ENCODE data around the gene MUSK.

DNA sequence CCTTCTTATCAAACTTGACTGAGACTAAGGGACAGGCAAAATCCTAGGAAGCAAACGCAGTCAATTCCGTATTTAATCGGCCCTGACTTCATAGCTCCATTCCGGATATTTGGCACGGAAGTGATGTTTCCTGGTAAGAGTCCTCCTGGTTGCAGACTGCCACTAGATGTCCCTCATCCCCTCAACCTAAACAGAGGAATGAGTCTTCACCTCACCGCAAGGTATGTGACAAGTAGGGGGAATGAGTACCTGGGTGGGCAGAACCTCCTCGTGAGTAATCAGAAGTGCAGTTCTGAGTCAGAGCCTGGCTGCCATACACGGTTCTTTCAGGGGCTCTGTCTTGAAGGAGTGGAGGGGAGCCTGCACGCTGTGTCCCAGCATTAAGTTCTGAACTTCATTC, 173.6 kb downstream of the MUSK start:
- TF ChIP-seq, protein P1, sequence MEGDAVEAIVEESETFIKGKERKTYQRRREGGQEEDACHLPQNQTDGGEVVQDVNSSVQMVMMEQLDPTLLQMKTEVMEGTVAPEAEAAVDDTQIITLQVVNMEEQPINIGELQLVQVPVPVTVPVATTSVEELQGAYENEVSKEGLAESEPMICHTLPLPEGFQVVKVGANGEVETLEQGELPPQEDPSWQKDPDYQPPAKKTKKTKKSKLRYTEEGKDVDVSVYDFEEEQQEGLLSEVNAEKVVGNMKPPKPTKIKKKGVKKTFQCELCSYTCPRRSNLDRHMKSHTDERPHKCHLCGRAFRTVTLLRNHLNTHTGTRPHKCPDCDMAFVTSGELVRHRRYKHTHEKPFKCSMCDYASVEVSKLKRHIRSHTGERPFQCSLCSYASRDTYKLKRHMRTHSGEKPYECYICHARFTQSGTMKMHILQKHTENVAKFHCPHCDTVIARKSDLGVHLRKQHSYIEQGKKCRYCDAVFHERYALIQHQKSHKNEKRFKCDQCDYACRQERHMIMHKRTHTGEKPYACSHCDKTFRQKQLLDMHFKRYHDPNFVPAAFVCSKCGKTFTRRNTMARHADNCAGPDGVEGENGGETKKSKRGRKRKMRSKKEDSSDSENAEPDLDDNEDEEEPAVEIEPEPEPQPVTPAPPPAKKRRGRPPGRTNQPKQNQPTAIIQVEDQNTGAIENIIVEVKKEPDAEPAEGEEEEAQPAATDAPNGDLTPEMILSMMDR (IDR thresholded peaks at IDR 0.05; ENCODE audit: insufficient read depth, low read length, poor library complexity, severe bottlenecking), result no peak
- TF ChIP-seq EZH2phosphoT487 (conservative IDR thresholded peaks at IDR 0.05; ENCODE audit: low read length), result no peak

Measured in SU-DHL-6 (cell line).